Superior temporal gyrus (tissue), 1 donor: ENCODE results near the gene CASD1.

Experiments
- DNase-seq: peaks from one replicate; pipeline ENCODE4 v3.0.0-alpha.2; 2016; ENCODE audit errors: extremely low spot score

CASD1 gene

GRCh38 chr7:94579470-94579869 lies 69.9 kb downstream of the CASD1 start:
- no peak for DNase-seq

GRCh38 chr7:94580601-94581000 lies 71.0 kb downstream of the CASD1 start:
- DNase-seq = no peak

- DNase-seq = no peak
Measured at GRCh38 chr7:94584113-94584512, 74.5 kb downstream of the CASD1 start.

GRCh38 chr7:94588075-94588474 lies 78.5 kb downstream of the CASD1 start:
- no peak for DNase-seq

GRCh38 chr7:94590526-94591162 lies 81.0 kb downstream of the CASD1 start:
- DNase-seq = no peak

- DNase-seq = no peak
Measured at GRCh38 chr7:94591176-94591575, 81.6 kb downstream of the CASD1 start.

GRCh38 chr7:94594882-94595281 lies 85.3 kb downstream of the CASD1 start:
- DNase-seq = no peak

GRCh38 chr7:94595717-94596116 lies 86.1 kb downstream of the CASD1 start:
- DNase-seq = no peak

- no peak for DNase-seq
Measured at GRCh38 chr7:94600267-94600666, 90.7 kb downstream of the CASD1 start.

GRCh38 chr7:94602181-94602580 lies 92.6 kb downstream of the CASD1 start:
- no peak for DNase-seq

- no peak for DNase-seq
Measured at GRCh38 chr7:94605031-94605430, 95.4 kb downstream of the CASD1 start.
